Heart left ventricle (tissue), 13 donors: Measurements from ENCODE around the gene ZNF722.

Source experiments
- POLR2A ChIP-seq, 2 donors: fragments of 450-650 bp; IDR thresholded peaks; one replicate each; pipeline ENCODE4 v1.6.1; 2017; ENCODE audit warnings: antibody characterized with exemption in 2 of 2, mild to moderate bottlenecking in 2 of 2, moderate library complexity in 2 of 2
- TF ChIP-seq, protein P1 (sequence below), 12 donors: fragments of 200-600 bp; sonication (generic) in 4 of 12; IDR thresholded peaks; one replicate each; pipeline versions ENCODE4 v1.5.0 to v1.8.0; 2018 to 2022; ENCODE audit warnings: antibody characterized with exemption in 12 of 12, mild to moderate bottlenecking in 5 of 12
- donor health status: ischemic (EF 13 %, LVEDD 7.1; RV severe dilation, severe dysfunction).
- donor health status: DM: no; HTN: yes; CAD: no.
- donor health status: DM: no; HTN: no; CAD: no.
- donor health status: ischemic (EF 25% LVEDD 6.9; RV normal size, moderate dysfunction).
- donor health status: ischemic (EF 25% LVEDD 5.7; RV mildly dilated, moderate dysfunction).
- donor health status: ischemic (EF 35%, LVEDD 5.7; RV mildly dilated, moderate dysfunction).
- donor health status: nonischemic (EF 11% LVEDD 7.7; RV severe dilation, severe dysfunction).
- donor health status: DM: yes; HTN: yes; CAD: no.
- donor health status: PGD.
- donor health status: ischemic (EF 29% LVEDD 5.4; RV normal size, mild dysfunction).
- donor health status: nonischemic (EF 23%, LVEDD 6.1; RV moderate dilation, normal function).

DNA sequence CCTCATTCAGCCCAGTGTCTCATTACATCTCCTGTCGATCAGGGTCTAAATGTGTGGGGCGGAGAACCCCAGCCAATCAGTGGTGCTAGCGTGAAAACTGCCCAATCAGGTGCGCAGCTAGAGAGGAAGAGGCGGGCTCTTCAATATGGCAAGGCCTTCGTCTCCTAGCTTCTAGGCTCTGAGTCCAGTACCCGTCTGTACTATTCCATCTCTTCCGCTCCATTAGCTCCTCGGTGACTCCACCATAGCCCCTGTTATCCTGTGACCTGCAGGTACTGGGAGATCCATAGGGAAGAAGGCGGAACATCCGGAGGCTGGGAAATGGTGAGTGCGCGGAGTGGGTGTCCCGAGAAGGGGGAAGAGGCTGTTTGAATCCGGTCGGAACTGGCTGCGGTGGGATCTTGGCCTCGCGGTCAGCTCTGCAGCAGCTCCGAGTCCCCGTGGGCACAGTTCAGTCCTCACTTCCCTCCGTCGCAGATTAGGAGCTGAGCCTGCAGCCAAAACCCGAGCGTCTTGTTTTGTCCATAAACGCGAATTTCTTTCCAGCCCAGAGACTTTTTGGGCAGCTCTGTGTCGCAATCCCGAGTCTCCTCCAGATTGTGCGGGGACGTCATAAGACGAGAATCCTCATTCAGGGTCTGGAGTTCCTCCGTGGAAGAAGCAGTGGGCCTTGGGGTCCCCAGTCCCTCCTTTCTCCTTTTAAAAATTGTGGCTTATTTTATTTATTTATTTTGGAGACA, 46.8 kb downstream of the ZNF722 start, which contains the start of gene ZNF727:
- TF ChIP-seq POLR2A (IDR thresholded peaks at IDR 0.05) = no peak
- TF ChIP-seq, protein P1, sequence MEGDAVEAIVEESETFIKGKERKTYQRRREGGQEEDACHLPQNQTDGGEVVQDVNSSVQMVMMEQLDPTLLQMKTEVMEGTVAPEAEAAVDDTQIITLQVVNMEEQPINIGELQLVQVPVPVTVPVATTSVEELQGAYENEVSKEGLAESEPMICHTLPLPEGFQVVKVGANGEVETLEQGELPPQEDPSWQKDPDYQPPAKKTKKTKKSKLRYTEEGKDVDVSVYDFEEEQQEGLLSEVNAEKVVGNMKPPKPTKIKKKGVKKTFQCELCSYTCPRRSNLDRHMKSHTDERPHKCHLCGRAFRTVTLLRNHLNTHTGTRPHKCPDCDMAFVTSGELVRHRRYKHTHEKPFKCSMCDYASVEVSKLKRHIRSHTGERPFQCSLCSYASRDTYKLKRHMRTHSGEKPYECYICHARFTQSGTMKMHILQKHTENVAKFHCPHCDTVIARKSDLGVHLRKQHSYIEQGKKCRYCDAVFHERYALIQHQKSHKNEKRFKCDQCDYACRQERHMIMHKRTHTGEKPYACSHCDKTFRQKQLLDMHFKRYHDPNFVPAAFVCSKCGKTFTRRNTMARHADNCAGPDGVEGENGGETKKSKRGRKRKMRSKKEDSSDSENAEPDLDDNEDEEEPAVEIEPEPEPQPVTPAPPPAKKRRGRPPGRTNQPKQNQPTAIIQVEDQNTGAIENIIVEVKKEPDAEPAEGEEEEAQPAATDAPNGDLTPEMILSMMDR (IDR thresholded peaks at IDR 0.05) = no peak
